ENCODE measurements around the gene TRAF2.

Gene TRAF2

GRCh38 chr9:136947028-136947891, 60.9 kb downstream of the TRAF2 start:
- FAIRE-seq = no peak
- DNase-seq (ENCODE audit: insufficient read length) = no peak
- no peak for TF ChIP-seq TAF1 (IDR thresholded peaks at IDR 0.05; ENCODE audit: borderline replicate concordance, low read depth, low read length)

DNA sequence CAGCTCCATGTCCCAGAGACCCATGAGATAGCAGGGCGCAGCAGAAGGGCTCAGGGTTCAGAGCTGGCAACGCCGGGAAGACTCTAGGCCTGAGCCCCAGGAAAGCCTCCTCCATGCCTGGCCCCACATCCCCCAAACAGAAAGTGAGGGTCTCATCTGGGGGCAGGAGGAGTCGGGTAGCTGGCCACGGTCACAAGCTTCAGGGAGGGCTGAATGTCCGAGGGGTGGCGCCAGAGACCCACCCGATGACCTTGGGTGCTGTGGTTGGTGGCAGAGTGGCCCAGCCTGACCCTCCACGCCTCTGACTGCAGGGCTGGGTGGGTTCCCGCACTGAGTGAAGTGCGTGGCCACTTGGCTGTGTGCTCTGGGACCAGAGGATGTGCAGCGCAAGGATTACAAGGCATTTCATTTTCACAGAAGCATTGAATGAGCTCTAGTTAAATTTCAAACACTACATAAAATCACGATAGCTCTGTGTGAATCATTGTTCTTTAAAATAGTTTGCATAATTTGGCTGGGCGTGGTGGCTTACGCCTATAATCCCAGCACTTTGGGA, 61.7 kb downstream of the TRAF2 start:
- TF ChIP-seq TAF1 (IDR thresholded peaks at IDR 0.05; ENCODE audit: borderline replicate concordance, low read depth, low read length) (no peak), POLR2A (IDR thresholded peaks at IDR 0.05; ENCODE audit: low read depth, low read length) (no peak), POLR2AphosphoS5 (IDR thresholded peaks at IDR 0.05; ENCODE audit: low read depth, low read length) (no peak)
- peak; percentile 33 for FAIRE-seq
- DNase-seq (ENCODE audit: insufficient read length) = no peak

DNA sequence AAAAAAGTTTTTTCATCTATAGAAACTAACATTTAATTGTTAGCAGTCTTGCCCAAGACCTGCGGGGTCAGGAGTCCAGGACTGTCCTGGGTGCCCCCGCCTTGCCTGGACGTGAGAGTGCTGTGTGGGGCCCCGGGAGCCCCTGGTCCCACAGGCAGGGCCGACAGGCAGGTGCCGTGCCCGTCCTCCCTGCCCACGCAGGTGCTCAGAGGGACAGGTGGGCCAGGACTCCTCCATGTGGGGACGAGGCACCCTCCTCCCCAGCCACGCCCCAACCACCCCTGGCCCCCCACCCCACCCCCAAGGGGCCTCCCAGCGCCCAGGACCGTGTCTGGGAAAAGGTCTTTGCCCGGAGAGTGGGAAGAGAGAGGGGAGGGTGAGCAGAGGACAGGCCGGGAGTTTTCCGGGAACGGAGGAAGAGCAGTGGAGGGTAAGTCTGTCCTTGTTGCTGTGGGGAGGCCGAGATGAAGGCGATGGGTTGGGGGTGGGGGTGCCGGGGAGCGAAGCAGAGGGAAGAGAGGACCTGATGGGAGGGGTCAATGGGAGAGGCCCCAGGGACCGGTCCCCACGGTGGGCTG, 63.0 kb downstream of the TRAF2 start:
- no peak for FAIRE-seq
- TF ChIP-seq POLR2AphosphoS5 (IDR thresholded peaks at IDR 0.05; ENCODE audit: low read depth, low read length) (no peak), TAF1 (IDR thresholded peaks at IDR 0.05; ENCODE audit: borderline replicate concordance, low read depth, low read length) (no peak), POLR2A (IDR thresholded peaks at IDR 0.05; ENCODE audit: low read depth, low read length) (no peak)
- DNase-seq (ENCODE audit: insufficient read length) = no peak

- DNase-seq (ENCODE audit: insufficient read length) = peak; percentile 100
- peak; percentile 100 for FAIRE-seq
- TF ChIP-seq POLR2AphosphoS5 (IDR thresholded peaks at IDR 0.05; ENCODE audit: low read depth, low read length) = 0 out of 2 replicates have a peak, but pooled peaks have one; percentile 30
- no peak for TF ChIP-seq TAF1 (IDR thresholded peaks at IDR 0.05; ENCODE audit: borderline replicate concordance, low read depth, low read length)
- peak; percentile 77; the same call in 1 of the 2 replicates for TF ChIP-seq POLR2A (IDR thresholded peaks at IDR 0.05; ENCODE audit: low read depth, low read length)
Observed at GRCh38 chr9:136949817-136950655, 63.7 kb downstream of the TRAF2 start.

GRCh38 chr9:136950656-136951276, 64.5 kb downstream of the TRAF2 start:
- FAIRE-seq (peak; percentile 9), DNase-seq (ENCODE audit: insufficient read length) (no peak)
- no peak for TF ChIP-seq POLR2AphosphoS5 (IDR thresholded peaks at IDR 0.05; ENCODE audit: low read depth, low read length)
- TF ChIP-seq POLR2A (IDR thresholded peaks at IDR 0.05; ENCODE audit: low read depth, low read length) = no peak
- no peak for TF ChIP-seq TAF1 (IDR thresholded peaks at IDR 0.05; ENCODE audit: borderline replicate concordance, low read depth, low read length)

GRCh38 chr9:136951541-136952320, 65.4 kb downstream of the TRAF2 start, which contains the start of gene LCN12:
Gene LCN12 (plus strand): TSS chr9:136952273. CDS start chr9:136952328, 55 bp downstream.
- DNase-seq (ENCODE audit: insufficient read length) (no peak), FAIRE-seq (no peak)
- TF ChIP-seq POLR2AphosphoS5 (IDR thresholded peaks at IDR 0.05; ENCODE audit: low read depth, low read length) (no peak), TAF1 (IDR thresholded peaks at IDR 0.05; ENCODE audit: borderline replicate concordance, low read depth, low read length) (no peak), POLR2A (IDR thresholded peaks at IDR 0.05; ENCODE audit: low read depth, low read length) (no peak)

GRCh38 chr9:136952321-136952850, 66.1 kb downstream of the TRAF2 start:
- DNase-seq (ENCODE audit: insufficient read length) (no peak), FAIRE-seq (no peak)
- TF ChIP-seq TAF1 (IDR thresholded peaks at IDR 0.05; ENCODE audit: borderline replicate concordance, low read depth, low read length) = no peak
- TF ChIP-seq POLR2AphosphoS5 (IDR thresholded peaks at IDR 0.05; ENCODE audit: low read depth, low read length) = no peak

DNA sequence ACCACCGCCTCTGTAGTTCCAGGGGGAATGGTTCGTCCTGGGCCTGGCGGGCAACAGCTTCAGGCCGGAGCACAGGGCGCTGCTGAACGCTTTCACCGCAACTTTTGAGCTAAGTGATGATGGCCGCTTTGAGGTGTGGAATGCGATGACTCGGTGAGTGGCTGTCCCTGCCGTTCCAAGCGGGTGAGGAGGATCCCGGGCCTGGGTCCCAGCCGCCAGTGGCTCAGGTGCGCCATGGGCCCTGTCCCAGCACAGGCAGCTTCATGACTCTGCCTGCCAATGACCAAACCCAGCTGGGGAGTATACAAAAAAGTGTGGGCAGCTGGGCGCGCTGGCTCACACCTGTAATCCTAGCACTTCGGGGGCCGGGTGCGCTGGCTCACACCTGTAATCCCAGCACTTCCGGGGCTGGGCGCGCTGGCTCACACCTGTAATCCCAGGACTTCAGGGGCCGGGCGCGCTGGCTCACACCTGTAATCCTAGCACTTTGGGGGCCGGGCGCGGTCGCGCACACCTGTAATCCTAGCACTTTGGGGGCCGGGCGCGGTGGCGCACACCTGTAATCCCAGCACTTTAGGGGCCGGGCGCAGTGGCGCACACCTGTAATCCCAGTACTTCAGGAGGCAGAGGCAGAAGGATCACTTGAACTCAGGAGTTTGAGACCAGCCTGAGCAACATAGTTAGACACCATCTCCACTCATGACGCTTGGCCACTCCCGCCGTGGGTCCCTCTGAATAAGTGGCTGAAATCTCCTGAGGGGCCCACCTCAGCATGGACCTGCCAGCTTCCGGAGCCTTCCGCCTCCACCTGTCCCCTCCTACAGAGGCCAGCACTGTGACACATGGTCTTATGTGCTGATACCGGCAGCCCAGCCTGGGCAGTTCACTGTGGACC, 66.8 kb downstream of the TRAF2 start:
- no peak for DNase-seq (ENCODE audit: insufficient read length)
- TF ChIP-seq TAF1 (IDR thresholded peaks at IDR 0.05; ENCODE audit: borderline replicate concordance, low read depth, low read length) (no peak), POLR2AphosphoS5 (IDR thresholded peaks at IDR 0.05; ENCODE audit: low read depth, low read length) (no peak), POLR2A (IDR thresholded peaks at IDR 0.05; ENCODE audit: low read depth, low read length) (no peak)
- no peak for FAIRE-seq

GRCh38 chr9:136953771-136954269, 67.5 kb downstream of the TRAF2 start:
- DNase-seq (ENCODE audit: insufficient read length) = no peak
- FAIRE-seq = no peak
- TF ChIP-seq TAF1 (IDR thresholded peaks at IDR 0.05; ENCODE audit: borderline replicate concordance, low read depth, low read length) = no peak
- TF ChIP-seq POLR2A (IDR thresholded peaks at IDR 0.05; ENCODE audit: low read depth, low read length) = no peak
- TF ChIP-seq POLR2AphosphoS5 (IDR thresholded peaks at IDR 0.05; ENCODE audit: low read depth, low read length) = no peak

Measured in GM12892 (cell line).